ENCODE data around the gene BCL6. TPM values are rescaled to one million over a fixed set of nuclear protein-coding genes. Genes with fewer than 3 reads are reported as not detected.
A peak's percentile ranks its signal among the peaks of the same experiment; 100 is the strongest.

Gene BCL6
- total RNA-seq, 2 donors from 2014 or later, result 53.0 to 88.6 TPM

- Histone ChIP-seq H3K27me3 (no peaks in the 10 kb centered on the region), H3K9me3 (peaks cover 0 to under 1% of the 10 kb centered on the region in 2 donors), H3K27ac (no peak overlapping the region), H3K4me1 (peaks cover 0 to 9% of the 10 kb centered on the region in 2 donors), H3K36me3 (no peaks in the 10 kb centered on the region), H3K4me3 (no peak overlapping the region)
- TF ChIP-seq, protein P1, sequence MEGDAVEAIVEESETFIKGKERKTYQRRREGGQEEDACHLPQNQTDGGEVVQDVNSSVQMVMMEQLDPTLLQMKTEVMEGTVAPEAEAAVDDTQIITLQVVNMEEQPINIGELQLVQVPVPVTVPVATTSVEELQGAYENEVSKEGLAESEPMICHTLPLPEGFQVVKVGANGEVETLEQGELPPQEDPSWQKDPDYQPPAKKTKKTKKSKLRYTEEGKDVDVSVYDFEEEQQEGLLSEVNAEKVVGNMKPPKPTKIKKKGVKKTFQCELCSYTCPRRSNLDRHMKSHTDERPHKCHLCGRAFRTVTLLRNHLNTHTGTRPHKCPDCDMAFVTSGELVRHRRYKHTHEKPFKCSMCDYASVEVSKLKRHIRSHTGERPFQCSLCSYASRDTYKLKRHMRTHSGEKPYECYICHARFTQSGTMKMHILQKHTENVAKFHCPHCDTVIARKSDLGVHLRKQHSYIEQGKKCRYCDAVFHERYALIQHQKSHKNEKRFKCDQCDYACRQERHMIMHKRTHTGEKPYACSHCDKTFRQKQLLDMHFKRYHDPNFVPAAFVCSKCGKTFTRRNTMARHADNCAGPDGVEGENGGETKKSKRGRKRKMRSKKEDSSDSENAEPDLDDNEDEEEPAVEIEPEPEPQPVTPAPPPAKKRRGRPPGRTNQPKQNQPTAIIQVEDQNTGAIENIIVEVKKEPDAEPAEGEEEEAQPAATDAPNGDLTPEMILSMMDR (IDR thresholded peaks at IDR 0.05), result peak; percentile 87 to 94
- DNase-seq (ENCODE audit: low spot score), result peak; percentile 80
These were observed 65.5 kb downstream of the BCL6 start for GRCh38 chr3:187679638-187680396.

GRCh38 chr3:187678726-187679268, 66.5 kb downstream of the BCL6 start:
- no peaks in the 10 kb centered on the region for H3K36me3 ChIP-seq
- H3K9me3 ChIP-seq, result no peaks in the 10 kb centered on the region
- no peak for DNase-seq (ENCODE audit: low spot score)
- no peak overlapping the region for H3K4me3 ChIP-seq
- no peaks in the 10 kb centered on the region for H3K27me3 ChIP-seq
- peaks cover 0 to 9% of the 10 kb centered on the region in 2 donors for H3K4me1 ChIP-seq
- TF ChIP-seq, protein P1 (IDR thresholded peaks at IDR 0.05), result peak in 1 of 2 donors; percentile 67
- no peak overlapping the region for H3K27ac ChIP-seq

- TF ChIP-seq, protein P1 (IDR thresholded peaks at IDR 0.05), result no peak
- H3K4me3 ChIP-seq, result no peak overlapping the region
- H3K4me1 ChIP-seq, result peaks cover 0 to 9% of the 10 kb centered on the region in 2 donors
- no peak overlapping the region for H3K27ac ChIP-seq
- no peaks in the 10 kb centered on the region for H3K36me3 ChIP-seq
- no peaks in the 10 kb centered on the region for H3K9me3 ChIP-seq
- no peak for DNase-seq (ENCODE audit: low spot score)
- no peaks in the 10 kb centered on the region for H3K27me3 ChIP-seq
These were observed 67.7 kb downstream of the BCL6 start for GRCh38 chr3:187677604-187678003.

DNA sequence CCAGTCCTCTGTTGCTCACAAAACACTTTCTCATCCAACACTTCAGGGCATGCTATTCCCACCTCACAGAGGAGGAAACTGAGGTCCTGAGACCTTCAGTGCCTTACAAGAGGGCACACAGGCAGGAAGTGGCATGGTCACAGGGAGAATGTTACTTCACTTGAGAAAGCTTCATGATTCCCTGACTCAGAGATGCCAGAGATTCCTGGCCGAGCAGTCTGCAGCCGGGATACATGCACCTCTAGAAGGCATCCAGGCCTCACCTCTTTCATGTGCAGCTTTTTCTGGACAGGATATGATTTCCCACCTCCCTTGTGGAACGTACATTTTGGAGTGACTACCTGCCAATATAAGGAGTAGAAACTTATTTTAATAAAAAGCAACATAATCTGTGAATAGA, 72.3 kb downstream of the BCL6 start:
- Histone ChIP-seq H3K27me3 (peaks cover 0 to 5% of the 10 kb centered on the region in 2 donors), H3K4me3 (no peak overlapping the region), H3K9me3 (no peaks in the 10 kb centered on the region), H3K4me1 (no peaks in the 10 kb centered on the region), H3K27ac (no peak overlapping the region), H3K36me3 (no peaks in the 10 kb centered on the region)
- no peak for DNase-seq (ENCODE audit: low spot score)
- TF ChIP-seq, protein P1 (IDR thresholded peaks at IDR 0.05), result no peak

Other genes with a start within 250 kb of the BCL6 start
- not detected for gene SST, start 75.1 kb downstream of the BCL6 start, total RNA-seq
- gene RTP2, start 42.9 kb downstream of the BCL6 start, total RNA-seq, result not detected

All from right atrium auricular region (tissue), 2 donors.